PC-3 (cell line): ENCODE data around the gene ECPAS. TPM values are rescaled to one million over a fixed set of nuclear protein-coding genes. Genes with fewer than 3 reads are reported as not detected.
"Not testable (repeated sequence)": the region's sequence is repeated elsewhere in the genome, so short reads cannot be mapped to it uniquely, and the experiment has no call there.

Experiments
- ATAC-seq: fragments of 200-7000 bp; cut with Tn5 transposase; 2 replicates; pipeline ENCODE4 v1.9.1; 2020; ENCODE audit warnings: mild to moderate bottlenecking, moderate library complexity
- BruUV-seq: library from RNA; stranded (reverse); fragments of 400-500 nt; replicated peaks from 2 replicates; lab custom pipeline; 2021; lab: Mats Ljungman, UMichigan
- CTCF ChIA-PET: fragments of 300-600 bp; sonication (Branson Sonifier 250); formaldehyde crosslinking; loops from one replicate; lab custom pipeline; 2022; ENCODE audit warnings: antibody characterized with exemption; lab: Charles Lee
- POLR2A ChIA-PET: fragments of 300-600 bp; sonication (Branson Sonifier 250); formaldehyde crosslinking; loops from one replicate; lab custom pipeline; 2022; ENCODE audit warnings: antibody characterized with exemption; ENCODE audit not compliant: unreplicated experiment; lab: Charles Lee
- DNase-seq: peaks from one replicate; pipeline ENCODE4 v3.0.0-alpha.2; 2015
- H2AFZ ChIP-seq: fragments of 300-600 bp; sonication (generic); 2 replicates; pipeline ENCODE4 v1.6.0; 2016; ENCODE audit warnings: antibody characterized with exemption, low read length
- H3F3A ChIP-seq: fragments of 300-600 bp; sonication (generic); one replicate; pipeline ENCODE4 v1.6.0; 2017; ENCODE audit warnings: antibody characterized with exemption, low read length, control low read depth, mild to moderate bottlenecking; ENCODE audit not compliant: unreplicated experiment
- H3K27ac ChIP-seq: fragments of 300-600 bp; sonication (generic); 2 replicates; pipeline ENCODE4 v1.5.1; 2016; ENCODE audit warnings: mild to moderate bottlenecking, low read length
- H3K27me3 ChIP-seq: fragments of 300-600 bp; sonication (generic); 2 replicates; pipeline ENCODE4 v1.6.1; 2016; ENCODE audit warnings: low read length, mixed read lengths
- H3K36me3 ChIP-seq: fragments of 300-600 bp; sonication (generic); 2 replicates; pipeline ENCODE4 v1.6.1; 2016; ENCODE audit warnings: low read depth, mixed run types, low read length, mixed read lengths
- H3K4me1 ChIP-seq: fragments of 300-600 bp; sonication (generic); 2 replicates; pipeline ENCODE4 v1.5.1; 2016; ENCODE audit warnings: low read length; ENCODE audit not compliant: insufficient read depth
- H3K4me2 ChIP-seq: fragments of 300-600 bp; sonication (generic); 2 replicates; pipeline ENCODE4 v1.6.0; 2016; ENCODE audit warnings: low read length
- H3K4me3 ChIP-seq: fragments of 300-600 bp; sonication (generic); 2 replicates; pipeline ENCODE4 v1.5.1; 2016; ENCODE audit warnings: mild to moderate bottlenecking, low read length, mixed read lengths
- H3K79me2 ChIP-seq: fragments of 300-600 bp; sonication (generic); 2 replicates; pipeline ENCODE4 v1.6.1; 2017; ENCODE audit warnings: low read length, mixed read lengths
- H3K9ac ChIP-seq: fragments of 300-600 bp; sonication (generic); 2 replicates; pipeline ENCODE4 v1.6.0; 2016; ENCODE audit warnings: mild to moderate bottlenecking, low read length
- H3K9me2 ChIP-seq: fragments of 300-600 bp; sonication (generic); replicated peaks from 2 replicates; pipeline ENCODE4 v1.6.1; 2016; ENCODE audit warnings: mixed run types, low read length, mixed read lengths
- H3K9me3 ChIP-seq: fragments of 300-600 bp; sonication (generic); 2 replicates; pipeline ENCODE4 v1.6.1; 2016; ENCODE audit warnings: low read length, mixed read lengths
- H4K20me1 ChIP-seq: fragments of 300-600 bp; sonication (generic); 2 replicates; pipeline ENCODE4 v1.6.1; 2016; ENCODE audit warnings: low read length, mixed read lengths
- CTCF ChIP-seq: fragments of 300-600 bp; sonication (generic); conservative IDR thresholded peaks from 2 replicates; pipeline ENCODE4 v1.5.1; 2017; ENCODE audit warnings: antibody characterized with exemption, low read depth, mild to moderate bottlenecking, low read length
- EZH2 ChIP-seq: fragments of 300-600 bp; sonication (generic); IDR thresholded peaks from one replicate; pipeline ENCODE4 v1.6.1; 2017; ENCODE audit warnings: antibody characterized with exemption, mild to moderate bottlenecking, low read length; ENCODE audit not compliant: unreplicated experiment
- EZH2phosphoT487 ChIP-seq: fragments of 300-600 bp; sonication (generic); IDR thresholded peaks from 2 replicates; pipeline ENCODE4 v1.6.1; 2018; ENCODE audit warnings: mild to moderate bottlenecking, antibody characterized with exemption, low read length, borderline replicate concordance
- intact Hi-C: fragments of 100-400 bp; cut with micrococcal nuclease; formaldehyde crosslinking; loops from 2 replicates; pipeline ENCODE4 v1.9.0; 2023
- total RNA-seq: library from RNA; depleted of rRNA; stranded (reverse); fragments of >200 nt; gene quantifications from 2 replicates; pipeline ENCODE4 v1.2.3, GENCODE V29; 2014

Gene ECPAS
- total RNA-seq, 1 experiment from 2014 or later: 69.0 TPM

GRCh38 chr9:111449705-111450104, 34.5 kb downstream of the ECPAS start:
- DNase-seq (no peak), ATAC-seq (no peak)
- ChIA-PET POLR2A (no interaction called here), CTCF (no interaction called here)
- no peak overlapping the region for H3K4me2 ChIP-seq
- no peak overlapping the region for H2AFZ ChIP-seq
- intact Hi-C loops: no loop called here
- H4K20me1 ChIP-seq: 0 out of 2 replicates have a peak, but pooled peaks cover 20% of the 10 kb centered on the region
- H3K4me3 ChIP-seq: no peak overlapping the region
- no peak overlapping the region for H3K9ac ChIP-seq
- no peaks in the 10 kb centered on the region for H3F3A ChIP-seq
- no TSS peak for BruUV-seq
- peaks cover 42% of the 10 kb centered on the region for H3K79me2 ChIP-seq
- TF ChIP-seq EZH2phosphoT487 (no peak), CTCF (no peak), EZH2 (no peak)
- no peaks in the 10 kb centered on the region for H3K27me3 ChIP-seq
- no peaks in the 10 kb centered on the region for H3K9me3 ChIP-seq
- H3K4me1 ChIP-seq: no peaks in the 10 kb centered on the region
- peaks cover 3% of the 10 kb centered on the region; the same call in 1 of the 2 replicates for H3K36me3 ChIP-seq
- no peak overlapping the region for H3K27ac ChIP-seq
- H3K9me2 ChIP-seq: no peaks in the 10 kb centered on the region

DNA sequence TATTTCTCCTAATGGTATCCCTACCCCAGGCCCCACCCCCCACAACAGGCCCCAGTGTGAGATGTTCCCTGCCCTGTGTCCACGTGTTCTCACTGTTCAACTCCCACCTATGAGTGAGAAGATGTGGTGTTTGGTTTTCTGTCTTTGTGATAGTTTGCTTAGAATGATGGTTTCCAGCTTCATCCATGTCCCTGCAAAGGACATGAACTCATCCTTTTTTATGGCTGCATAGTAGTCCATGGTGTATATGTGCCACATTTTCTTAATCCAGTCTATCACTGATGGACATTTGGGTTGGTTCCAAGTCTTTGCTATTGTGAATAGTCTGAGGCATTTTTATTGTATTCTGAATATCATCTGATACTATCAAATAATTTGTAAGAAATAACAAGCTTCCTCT, 38.4 kb downstream of the ECPAS start:
- ATAC-seq, DNase-seq, H2AFZ ChIP-seq, intact Hi-C loops, H3K79me2 ChIP-seq, H3K9me2 ChIP-seq, BruUV-seq, H3F3A ChIP-seq, H3K27ac ChIP-seq, H3K9me3 ChIP-seq, POLR2A ChIA-PET, CTCF ChIA-PET, H3K4me3 ChIP-seq, H3K9ac ChIP-seq, H3K4me1 ChIP-seq, H3K27me3 ChIP-seq, H4K20me1 ChIP-seq, H3K4me2 ChIP-seq: not testable (repeated sequence)
- peaks cover 18% of the 10 kb centered on the region for H3K36me3 ChIP-seq

- Histone ChIP-seq H2AFZ (no peak overlapping the region), H3K79me2 (no peaks in the 10 kb centered on the region), H3K4me3 (no peak overlapping the region), H3K4me2 (no peak overlapping the region), H3K36me3 (peaks cover 37% of the 10 kb centered on the region), H4K20me1 (0 out of 2 replicates have a peak, but pooled peaks cover 3% of the 10 kb centered on the region), H3K9me2 (no peaks in the 10 kb centered on the region), H3K27ac (no peak overlapping the region), H3K4me1 (no peaks in the 10 kb centered on the region), H3F3A (no peaks in the 10 kb centered on the region), H3K9me3 (no peaks in the 10 kb centered on the region), H3K9ac (no peak overlapping the region), H3K27me3 (no peaks in the 10 kb centered on the region)
- ChIA-PET CTCF (no interaction called here), POLR2A (no interaction called here)
- intact Hi-C loops: loop anchor here (5.0 kb wide), 1 partner anchor 39 kb away; the partner anchor contains the start of gene ECPAS
- no TSS peak for BruUV-seq
- DNase-seq (no peak), ATAC-seq (no peak)
- TF ChIP-seq CTCF: no peak
- no peak for TF ChIP-seq EZH2
- no peak for TF ChIP-seq EZH2phosphoT487
Observed at GRCh38 chr9:111443454-111443853, 40.7 kb downstream of the ECPAS start.
